RWPE2 (cell line): ENCODE results near the gene MRPS34.
A peak's percentile ranks its signal among the peaks of the same experiment; 100 is the strongest.

Experiments used
- ATAC-seq: fragments of 200-7000 bp; cut with Tn5 transposase; 3 replicates; pipeline ENCODE4 v1.9.1; 2021; ENCODE audit warnings: low read depth
- DNase-seq: peaks from one replicate; pipeline ENCODE4 v3.0.0-alpha.2; 2020; ENCODE audit warnings: low spot score
- H3K27ac ChIP-seq: fragments of 450-650 bp; 2 replicates; pipeline ENCODE4 v1.5.1; 2017; ENCODE audit warnings: mild to moderate bottlenecking; ENCODE audit not compliant: poor library complexity, severe bottlenecking
- H3K27me3 ChIP-seq: fragments of 250-450 bp; sonication (Bioruptor Pico); 2 replicates; pipeline ENCODE4 v1.5.1; 2021; ENCODE audit warnings: mild to moderate bottlenecking, moderate library complexity; ENCODE audit not compliant: insufficient read depth, poor library complexity, severe bottlenecking
- H3K36me3 ChIP-seq: fragments of 250-450 bp; sonication (Bioruptor Pico); 2 replicates; pipeline ENCODE4 v1.5.1; 2020; ENCODE audit warnings: low read depth, mild to moderate bottlenecking, moderate library complexity
- H3K4me1 ChIP-seq: fragments of 250-450 bp; sonication (Bioruptor Pico); 2 replicates; pipeline ENCODE4 v1.5.1; 2021; ENCODE audit warnings: mild to moderate bottlenecking, moderate library complexity; ENCODE audit not compliant: insufficient read depth, poor library complexity, severe bottlenecking
- H3K4me3 ChIP-seq: fragments of 250-450 bp; sonication (Bioruptor Pico); 2 replicates; pipeline ENCODE4 v1.5.1; 2021; ENCODE audit warnings: mild to moderate bottlenecking, moderate library complexity; ENCODE audit not compliant: severe bottlenecking
- H3K9me3 ChIP-seq: fragments of 250-450 bp; sonication (Bioruptor Pico); 2 replicates; pipeline ENCODE4 v1.5.1; 2021; ENCODE audit warnings: mild to moderate bottlenecking, moderate library complexity; ENCODE audit not compliant: severe bottlenecking
- TF ChIP-seq, protein P1 (sequence below): fragments of 450-650 bp; IDR thresholded peaks from one replicate; pipeline ENCODE4 v1.5.1; 2017; ENCODE audit warnings: mild to moderate bottlenecking, moderate library complexity; ENCODE audit not compliant: poor library complexity, severe bottlenecking

MRPS34 gene

DNA sequence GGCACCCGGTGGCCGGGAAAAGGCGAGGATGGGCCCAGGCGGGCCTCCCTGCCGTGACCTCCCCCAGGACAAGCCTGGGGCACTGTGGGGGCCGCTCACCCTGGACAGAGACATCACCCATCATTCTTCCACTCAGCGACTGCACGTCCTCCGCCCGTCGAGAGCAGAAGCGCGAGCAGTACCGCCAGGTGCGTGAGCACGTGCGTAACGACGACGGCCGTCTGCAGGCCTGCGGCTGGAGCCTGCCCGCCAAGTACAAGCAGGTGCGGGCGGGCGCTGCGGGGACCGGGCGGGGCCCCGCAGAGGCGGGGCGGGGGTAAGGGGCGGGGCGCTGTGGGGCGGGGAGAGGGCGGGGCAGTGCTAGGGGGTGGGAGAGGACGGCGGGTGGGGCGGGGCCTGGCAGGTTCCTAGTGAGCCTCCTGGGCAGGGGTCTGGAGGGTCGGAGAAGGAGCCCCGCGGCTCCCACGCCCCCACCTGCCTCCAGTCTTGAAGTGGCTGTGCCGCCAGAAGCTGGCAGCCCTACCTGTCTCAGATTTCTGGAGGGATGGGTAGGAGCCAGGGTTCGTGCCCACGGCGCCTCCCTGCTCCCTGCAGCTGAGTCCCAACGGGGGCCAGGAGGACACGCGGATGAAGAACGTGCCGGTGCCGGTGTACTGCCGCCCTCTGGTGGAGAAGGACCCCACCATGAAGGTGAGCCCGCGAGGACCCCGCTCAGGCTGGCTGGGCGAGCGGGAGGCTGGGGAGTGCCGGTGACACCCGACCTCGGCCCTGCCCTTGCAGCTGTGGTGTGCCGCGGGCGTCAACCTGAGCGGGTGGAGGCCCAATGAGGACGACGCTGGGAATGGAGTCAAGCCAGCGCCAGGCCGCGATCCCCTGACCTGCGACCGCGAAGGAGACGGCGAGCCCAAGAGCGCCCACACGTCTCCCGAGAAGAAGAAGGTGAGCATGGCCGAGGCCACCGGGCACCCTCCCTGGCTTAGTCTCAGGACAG, 9.1 kb downstream of the MRPS34 start:
- H3K36me3 ChIP-seq: peaks cover 22% of the 10 kb centered on the region; the same call in 1 of the 2 replicates
- TF ChIP-seq, protein P1, sequence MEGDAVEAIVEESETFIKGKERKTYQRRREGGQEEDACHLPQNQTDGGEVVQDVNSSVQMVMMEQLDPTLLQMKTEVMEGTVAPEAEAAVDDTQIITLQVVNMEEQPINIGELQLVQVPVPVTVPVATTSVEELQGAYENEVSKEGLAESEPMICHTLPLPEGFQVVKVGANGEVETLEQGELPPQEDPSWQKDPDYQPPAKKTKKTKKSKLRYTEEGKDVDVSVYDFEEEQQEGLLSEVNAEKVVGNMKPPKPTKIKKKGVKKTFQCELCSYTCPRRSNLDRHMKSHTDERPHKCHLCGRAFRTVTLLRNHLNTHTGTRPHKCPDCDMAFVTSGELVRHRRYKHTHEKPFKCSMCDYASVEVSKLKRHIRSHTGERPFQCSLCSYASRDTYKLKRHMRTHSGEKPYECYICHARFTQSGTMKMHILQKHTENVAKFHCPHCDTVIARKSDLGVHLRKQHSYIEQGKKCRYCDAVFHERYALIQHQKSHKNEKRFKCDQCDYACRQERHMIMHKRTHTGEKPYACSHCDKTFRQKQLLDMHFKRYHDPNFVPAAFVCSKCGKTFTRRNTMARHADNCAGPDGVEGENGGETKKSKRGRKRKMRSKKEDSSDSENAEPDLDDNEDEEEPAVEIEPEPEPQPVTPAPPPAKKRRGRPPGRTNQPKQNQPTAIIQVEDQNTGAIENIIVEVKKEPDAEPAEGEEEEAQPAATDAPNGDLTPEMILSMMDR: peak; percentile 21
- H3K27me3 ChIP-seq: no peaks in the 10 kb centered on the region
- no peak overlapping the region for H3K27ac ChIP-seq
- ATAC-seq (no peak), DNase-seq (no peak)
- H3K4me1 ChIP-seq: no peaks in the 10 kb centered on the region
- no peak overlapping the region for H3K4me3 ChIP-seq
- H3K9me3 ChIP-seq: no peaks in the 10 kb centered on the region

GRCh38 chr16:1762879-1763520, 9.9 kb downstream of the MRPS34 start:
- TF ChIP-seq, protein P1: no peak

DNA sequence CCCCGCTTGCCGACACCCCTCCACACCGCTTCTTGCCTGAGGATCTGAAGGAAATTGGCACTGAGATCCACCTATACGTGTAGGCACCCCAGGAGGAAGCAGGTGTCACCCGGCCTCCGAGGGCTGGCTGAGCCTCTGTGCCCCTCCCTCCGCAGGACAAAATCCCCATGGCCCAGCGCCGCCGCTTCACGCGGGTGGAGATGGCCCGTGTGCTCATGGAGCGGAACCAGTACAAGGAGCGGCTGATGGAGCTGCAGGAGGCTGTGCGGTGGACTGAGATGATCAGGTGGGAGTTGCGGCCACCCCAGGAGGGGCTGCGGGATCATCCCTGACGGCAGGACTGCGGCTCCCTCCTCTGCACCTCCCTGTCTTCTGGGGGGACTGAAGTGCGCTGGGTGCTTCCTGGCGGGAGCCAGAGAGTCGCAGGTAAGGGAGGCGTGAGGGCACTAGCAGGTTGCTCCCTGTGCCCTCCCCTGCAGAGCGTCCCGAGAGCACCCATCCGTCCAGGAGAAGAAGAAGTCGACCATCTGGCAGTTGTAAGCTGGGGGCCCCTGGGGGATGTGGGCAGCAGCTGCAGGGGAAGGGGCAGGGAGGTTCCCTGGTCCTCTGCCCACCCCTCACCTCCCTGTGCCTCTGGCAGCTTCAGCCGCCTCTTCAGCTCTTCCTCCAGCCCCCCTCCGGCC, 10.6 kb downstream of the MRPS34 start:
- DNase-seq (no peak), ATAC-seq (no peak)
- Histone ChIP-seq H3K9me3 (no peaks in the 10 kb centered on the region), H3K36me3 (peaks cover 22% of the 10 kb centered on the region; the same call in 1 of the 2 replicates), H3K4me1 (no peaks in the 10 kb centered on the region), H3K4me3 (no peak overlapping the region), H3K27me3 (no peaks in the 10 kb centered on the region), H3K27ac (no peak overlapping the region)
- TF ChIP-seq, protein P1: no peak

More at GRCh38 chr16:1762879-1763520, 9.9 kb downstream of the MRPS34 start:
- ATAC-seq (no peak), DNase-seq (no peak)
- H3K4me1 ChIP-seq: no peaks in the 10 kb centered on the region
- H3K36me3 ChIP-seq: peaks cover 22% of the 10 kb centered on the region; the same call in 1 of the 2 replicates
- H3K27me3 ChIP-seq: no peaks in the 10 kb centered on the region
- H3K9me3 ChIP-seq: no peaks in the 10 kb centered on the region
- H3K4me3 ChIP-seq: no peak overlapping the region
- H3K27ac ChIP-seq: no peak overlapping the region

DNA sequence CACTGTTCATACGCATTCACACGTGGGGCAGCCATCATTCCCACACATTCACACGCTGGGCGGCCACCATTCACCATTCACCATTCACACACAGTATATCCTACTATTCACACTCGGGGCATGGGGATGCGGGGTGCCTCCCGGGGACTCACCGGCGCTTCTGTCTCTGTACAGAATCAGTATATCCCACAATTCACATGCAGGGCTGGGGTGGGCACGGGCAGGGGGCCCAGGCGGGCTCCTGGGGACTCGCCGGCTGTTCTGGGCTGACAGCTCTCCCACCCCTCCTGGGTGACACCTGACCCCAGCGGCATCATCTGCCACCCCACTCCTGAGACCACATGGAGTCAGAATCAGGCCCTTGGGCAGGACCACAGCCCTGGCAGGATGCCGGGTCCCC, 11.2 kb downstream of the MRPS34 start:
- Histone ChIP-seq H3K4me1 (no peaks in the 10 kb centered on the region), H3K27me3 (no peaks in the 10 kb centered on the region), H3K4me3 (no peak overlapping the region), H3K27ac (no peak overlapping the region), H3K9me3 (no peaks in the 10 kb centered on the region), H3K36me3 (peaks cover 22% of the 10 kb centered on the region; the same call in 1 of the 2 replicates)
- ATAC-seq (no peak), DNase-seq (no peak)
- TF ChIP-seq, protein P1: no peak
